IMR-90 (cell line): ENCODE measurements around the gene ALPI. TPM values are rescaled to one million over a fixed set of nuclear protein-coding genes. Genes with fewer than 3 reads are reported as not detected.

Source experiments
- ATAC-seq: fragments of 200-7000 bp; cut with Tn5 transposase; 2 replicates; pipeline ENCODE4 v1.9.1; 2020; ENCODE audit warnings: low read depth, mild to moderate bottlenecking, moderate library complexity
- BruUV-seq: library from RNA; stranded (reverse); fragments of 400-500 nt; replicated peaks from 2 replicates; lab custom pipeline; 2021; lab: Mats Ljungman, UMichigan
- CTCF ChIA-PET: fragments of 300-600 bp; formaldehyde crosslinking; extraction: SDS; loops from one replicate; lab custom pipeline; 2021; ENCODE audit warnings: antibody characterized with exemption; lab: Yijun Ruan, JAX
- POLR2A ChIA-PET: fragments of 300-600 bp; sonication (Branson Sonifier 250); formaldehyde crosslinking; loops from one replicate; lab custom pipeline; 2022; ENCODE audit warnings: antibody characterized with exemption; ENCODE audit not compliant: unreplicated experiment; lab: Charles Lee
- DNase-seq: peaks from one replicate; pipeline ENCODE4 v3.0.0; 2013
- H2AFZ ChIP-seq: replicated peaks from 2 replicates; pipeline ENCODE3; 2013; ENCODE audit warnings: low read length, mild to moderate bottlenecking; ENCODE audit not compliant: poor library complexity
- H2AK5ac ChIP-seq: 2 replicates; pipeline ENCODE4 v1.6.1; 2013; ENCODE audit warnings: low read depth, low read length, inconsistent platforms
- H2AK9ac ChIP-seq: replicated peaks from 2 replicates; pipeline ENCODE3; 2013; ENCODE audit warnings: mild to moderate bottlenecking, low read depth, low read length, moderate library complexity; ENCODE audit not compliant: poor library complexity
- H2BK120ac ChIP-seq: 2 replicates; pipeline ENCODE4 v1.6.1; 2013; ENCODE audit warnings: low read depth, low read length, inconsistent platforms
- H2BK15ac ChIP-seq: 3 replicates; pipeline ENCODE4 v1.6.1; 2013; ENCODE audit warnings: low read depth, low read length, inconsistent platforms
- H2BK20ac ChIP-seq: 2 replicates; pipeline ENCODE4 v1.6.1; 2013; ENCODE audit warnings: low read depth, mild to moderate bottlenecking, inconsistent platforms, low read length, moderate library complexity
- H2BK5ac ChIP-seq: 2 replicates; pipeline ENCODE4 v1.6.1; 2013; ENCODE audit warnings: mild to moderate bottlenecking, low read depth, low read length, inconsistent platforms; ENCODE audit not compliant: poor library complexity, severe bottlenecking
- H3K14ac ChIP-seq: replicated peaks from 2 replicates; pipeline ENCODE4 v1.6.1; 2013; ENCODE audit warnings: low read depth, low read length, inconsistent platforms
- H3K18ac ChIP-seq: 2 replicates; pipeline ENCODE4 v1.6.1; 2013; ENCODE audit warnings: low read depth, low read length, control low read depth
- H3K23ac ChIP-seq: 2 replicates; pipeline ENCODE4 v1.6.1; 2013; ENCODE audit warnings: low read depth, low read length, inconsistent platforms
- H3K27ac ChIP-seq: 2 replicates; pipeline ENCODE4 v1.5.1; 2013; ENCODE audit warnings: mild to moderate bottlenecking, control low read depth, low read length; ENCODE audit not compliant: insufficient read depth
- H3K27me3 ChIP-seq: 2 replicates; pipeline ENCODE4 v1.6.1; 2013; ENCODE audit warnings: low read length; ENCODE audit not compliant: control insufficient read depth, insufficient read depth
- H3K36me3 ChIP-seq: 2 replicates; pipeline ENCODE4 v1.6.1; 2013; ENCODE audit warnings: low read length, mixed read lengths; ENCODE audit not compliant: control insufficient read depth, insufficient read depth
- H3K4ac ChIP-seq: 2 replicates; pipeline ENCODE4 v1.6.1; 2013; ENCODE audit warnings: low read depth, low read length, inconsistent platforms
- H3K4me1 ChIP-seq: 2 replicates; pipeline ENCODE4 v1.6.1; 2013; ENCODE audit warnings: low read length, mixed read lengths; ENCODE audit not compliant: control insufficient read depth, insufficient read depth
- H3K4me2 ChIP-seq: 2 replicates; pipeline ENCODE4 v1.6.1; 2013; ENCODE audit warnings: low read depth, mild to moderate bottlenecking, control low read depth, low read length, moderate library complexity
- H3K4me3 ChIP-seq: 2 replicates; pipeline ENCODE4 v1.5.1; 2013; ENCODE audit warnings: low read depth, mild to moderate bottlenecking, control low read depth, low read length, moderate library complexity; ENCODE audit not compliant: insufficient read depth
- H3K56ac ChIP-seq: 2 replicates; pipeline ENCODE4 v1.6.1; 2013; ENCODE audit warnings: low read length, inconsistent platforms; ENCODE audit not compliant: insufficient read depth; ENCODE audit errors: extremely low read depth
- H3K79me1 ChIP-seq, 2 experiments: 2 replicates each; pipeline ENCODE4 v1.6.1; 2013; ENCODE audit warnings: low read length in 2 of 2, inconsistent platforms in 1 of 2, low read depth in 1 of 2
- H3K9ac ChIP-seq: 2 replicates; pipeline ENCODE4 v1.6.1; 2013; ENCODE audit warnings: low read depth, low read length, control low read depth
- H3K9me1 ChIP-seq: 2 replicates; pipeline ENCODE4 v1.6.1; 2013; ENCODE audit warnings: low read length, inconsistent platforms; ENCODE audit not compliant: insufficient read depth
- H3K9me3 ChIP-seq: 2 replicates; pipeline ENCODE4 v1.6.1; 2013; ENCODE audit warnings: low read length; ENCODE audit not compliant: control insufficient read depth, insufficient read depth
- H4K20me1 ChIP-seq: 2 replicates; pipeline ENCODE4 v1.6.1; 2013; ENCODE audit warnings: low read length, inconsistent platforms; ENCODE audit not compliant: insufficient read depth
- H4K5ac ChIP-seq: 2 replicates; pipeline ENCODE4 v1.6.1; 2013; ENCODE audit warnings: mild to moderate bottlenecking, low read depth, low read length, control low read depth
- H4K8ac ChIP-seq, 2 experiments: 2 replicates each; pipeline ENCODE4 v1.6.1; 2013; ENCODE audit warnings: low read depth in 2 of 2, low read length in 2 of 2, control low read depth in 1 of 2, inconsistent platforms in 1 of 2
- H4K91ac ChIP-seq: 2 replicates; pipeline ENCODE4 v1.6.1; 2013; ENCODE audit warnings: low read depth, low read length, inconsistent platforms; ENCODE audit not compliant: insufficient read depth
- BHLHE40 ChIP-seq: fragments of 150-350 bp; IDR thresholded peaks from 2 replicates; pipeline ENCODE4 v1.6.1; 2016; ENCODE audit warnings: mild to moderate bottlenecking, low read depth, low read length
- CEBPB ChIP-seq: IDR thresholded peaks from 2 replicates; pipeline ENCODE4 v1.6.1; 2012; ENCODE audit warnings: low read depth, low read length, improper control_type of control experiment
- FOS ChIP-seq: fragments of 150-350 bp; IDR thresholded peaks from 2 replicates; pipeline ENCODE4 v1.6.1; 2016; ENCODE audit warnings: low read depth, low read length
- MAFK ChIP-seq: IDR thresholded peaks from 2 replicates; pipeline ENCODE4 v1.6.1; 2012; ENCODE audit warnings: low read depth, low read length, improper control_type of control experiment
- MXI1 ChIP-seq: IDR thresholded peaks from 2 replicates; pipeline ENCODE4 v1.6.1; 2012; ENCODE audit warnings: low read depth, mild to moderate bottlenecking, low read length, moderate library complexity, borderline replicate concordance
- POLR2A ChIP-seq: IDR thresholded peaks from 2 replicates; pipeline ENCODE4 v1.6.1; 2012; ENCODE audit warnings: mild to moderate bottlenecking, low read depth, low read length
- RCOR1 ChIP-seq: IDR thresholded peaks from 2 replicates; pipeline ENCODE4 v1.6.1; 2012; ENCODE audit warnings: mild to moderate bottlenecking, low read length, improper control_type of control experiment; ENCODE audit not compliant: insufficient replicate concordance
- RFX5 ChIP-seq: IDR thresholded peaks from 2 replicates; pipeline ENCODE4 v1.8.0; 2012; ENCODE audit warnings: low read depth, mild to moderate bottlenecking, low read length, moderate library complexity
- SMC3 ChIP-seq: fragments of 150-350 bp; IDR thresholded peaks from 2 replicates; pipeline ENCODE4 v1.6.1; 2016; ENCODE audit warnings: low read depth, mild to moderate bottlenecking, antibody characterized with exemption, low read length, moderate library complexity
- WGBS, 2 experiments: methylation state at CpG; one replicate each; pipeline versions ENCODE4 v1.1.5 to v1.1.7; 2013; ENCODE audit warnings: missing lambda C conversion rate in 2 of 2; ENCODE audit not compliant: insufficient read length in 1 of 2; ENCODE audit errors: extremely low coverage in 2 of 2; 5-methylcytosine and 5-hydroxymethylcytosine counted together
- dilution Hi-C: fragments of 300-500 bp; cut with HindIII; formaldehyde crosslinking; loops from one replicate; pipeline ENCODE4 v1.14.3; 2018; ENCODE audit warnings: low sequenced_read_pairs; ENCODE audit not compliant: unreplicated experiment
- in situ Hi-C: fragments of 300-500 bp; cut with MboI; formaldehyde crosslinking; loops from 3 replicates; pipeline ENCODE4 v1.14.3; 2019; ENCODE audit warnings: low sequenced_read_pairs, inconsistent platforms, mixed read lengths
- intact Hi-C: fragments of 100-400 bp; cut with micrococcal nuclease; formaldehyde crosslinking; loops from 2 replicates; pipeline ENCODE4 v1.10.0; 2022
- polyA plus RNA-seq, 3 experiments: library from polyadenylated mRNA; depleted of rRNA; stranded (reverse); fragments of >200 nt; gene quantifications; 2 replicates each; pipeline ENCODE4 v1.2.3, GENCODE V29; 2012; ENCODE audit warnings: low replicate concordance in 1 of 3
- total RNA-seq: library from RNA; depleted of rRNA; stranded (reverse); fragments of >200 nt; gene quantifications from 2 replicates; pipeline ENCODE4 v1.2.3, GENCODE V29; 2012
- TF ChIP-seq, protein P1 (sequence below): conservative IDR thresholded peaks from 2 replicates; pipeline ENCODE4 v1.5.1; 2012; ENCODE audit warnings: mild to moderate bottlenecking, low read depth, low read length, improper control_type of control experiment

The ALPI gene
- total and polyA plus RNA-seq, 2 of the 4 experiments (the other 2 are of a cell fraction), result not detected

DNA sequence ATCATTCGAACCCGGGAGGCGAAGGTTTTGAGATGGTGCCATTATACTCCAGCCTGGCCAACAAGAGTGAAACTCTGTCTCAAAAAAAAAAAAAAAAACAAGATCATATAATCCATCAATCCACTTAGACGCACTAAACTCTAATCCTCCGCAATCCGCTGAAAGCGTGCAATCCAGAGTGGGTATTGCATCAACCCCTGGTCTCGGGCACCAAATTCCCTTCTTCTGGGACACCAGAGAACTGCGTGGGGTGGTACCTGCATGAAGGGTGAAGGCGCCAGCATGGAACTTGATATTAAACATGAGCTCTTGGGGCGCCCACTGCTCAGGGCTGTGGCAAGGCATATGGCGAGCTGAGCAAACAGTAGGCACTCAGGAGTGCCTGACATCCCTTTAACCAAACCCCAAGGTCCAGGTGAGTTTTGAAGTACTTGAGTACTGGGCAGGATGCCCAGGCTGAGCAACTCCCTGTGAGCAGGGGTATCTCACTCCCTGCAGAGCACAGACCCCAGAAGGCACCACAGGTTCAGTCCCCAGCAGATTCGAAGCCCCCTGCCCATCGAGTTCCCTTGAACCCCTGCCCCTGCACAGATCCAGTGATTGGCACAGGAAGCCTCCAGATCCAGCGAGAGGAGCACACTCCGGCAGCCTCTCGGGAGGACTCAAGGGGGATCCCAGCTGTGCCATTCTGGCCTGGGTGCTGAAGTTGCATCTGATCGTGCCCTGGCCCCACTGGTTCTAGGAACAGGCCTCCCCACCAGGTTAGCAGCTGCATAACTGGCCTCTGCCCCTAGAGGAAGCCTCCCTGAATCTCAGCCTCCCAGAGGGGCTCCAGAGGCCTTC lies 8.0 kb downstream of the ALPI start:
- Histone ChIP-seq H3K23ac (no peak overlapping the region), H2AFZ (no peak overlapping the region), H3K27me3 (peaks cover 9% of the 10 kb centered on the region; the same call in 1 of the 2 replicates), H4K5ac (no peak overlapping the region), H3K4me3 (no peak overlapping the region), H3K14ac (no peak overlapping the region), H2BK120ac (no peak overlapping the region), H3K56ac (no peak overlapping the region), H2BK15ac (no peak overlapping the region), H3K4me1 (no peaks in the 10 kb centered on the region), H2AK9ac (no peak overlapping the region), H3K4ac (no peak overlapping the region), H3K79me1 (no peaks in the 10 kb centered on the region), H4K8ac (no peak overlapping the region), H3K9me3 (no peaks in the 10 kb centered on the region), H3K36me3 (no peaks in the 10 kb centered on the region), H4K91ac (no peak overlapping the region), H3K9ac (no peak overlapping the region), H3K18ac (no peak overlapping the region), H2BK20ac (no peak overlapping the region), H2AK5ac (no peak overlapping the region), H4K20me1 (no peaks in the 10 kb centered on the region), H2BK5ac (no peak overlapping the region), H3K27ac (no peak overlapping the region), H3K4me2 (no peak overlapping the region), H3K9me1 (no peaks in the 10 kb centered on the region)
- BruUV-seq, result no TSS peak
- dilution Hi-C loops (no loop called here), in situ Hi-C loops (no loop called here), intact Hi-C loops (no loop called here)
- CTCF ChIA-PET, result interaction anchor here (1.1 kb wide), 1 partner anchor 20 kb away, joined by 4 read pairs; no protein-coding TSS in a partner anchor
- POLR2A ChIA-PET, result no interaction called here
- TF ChIP-seq SMC3 (no peak), BHLHE40 (no peak), RCOR1 (no peak), FOS (no peak), RFX5 (no peak), MAFK (no peak), CEBPB (no peak), MXI1 (no peak), POLR2A (no peak)
- TF ChIP-seq, protein P1, sequence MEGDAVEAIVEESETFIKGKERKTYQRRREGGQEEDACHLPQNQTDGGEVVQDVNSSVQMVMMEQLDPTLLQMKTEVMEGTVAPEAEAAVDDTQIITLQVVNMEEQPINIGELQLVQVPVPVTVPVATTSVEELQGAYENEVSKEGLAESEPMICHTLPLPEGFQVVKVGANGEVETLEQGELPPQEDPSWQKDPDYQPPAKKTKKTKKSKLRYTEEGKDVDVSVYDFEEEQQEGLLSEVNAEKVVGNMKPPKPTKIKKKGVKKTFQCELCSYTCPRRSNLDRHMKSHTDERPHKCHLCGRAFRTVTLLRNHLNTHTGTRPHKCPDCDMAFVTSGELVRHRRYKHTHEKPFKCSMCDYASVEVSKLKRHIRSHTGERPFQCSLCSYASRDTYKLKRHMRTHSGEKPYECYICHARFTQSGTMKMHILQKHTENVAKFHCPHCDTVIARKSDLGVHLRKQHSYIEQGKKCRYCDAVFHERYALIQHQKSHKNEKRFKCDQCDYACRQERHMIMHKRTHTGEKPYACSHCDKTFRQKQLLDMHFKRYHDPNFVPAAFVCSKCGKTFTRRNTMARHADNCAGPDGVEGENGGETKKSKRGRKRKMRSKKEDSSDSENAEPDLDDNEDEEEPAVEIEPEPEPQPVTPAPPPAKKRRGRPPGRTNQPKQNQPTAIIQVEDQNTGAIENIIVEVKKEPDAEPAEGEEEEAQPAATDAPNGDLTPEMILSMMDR, result no peak
- DNase-seq (no peak), ATAC-seq (no peak)
- 67% methylated on average over 2 of the region's 18 CpGs; no CpG with 5 or more reads in 1 of the 2 experiments for WGBS, 2 experiments
